HK-2 (cell line): ENCODE data around the gene MTPN.

Experiments used
- DNase-seq: peaks from one replicate; pipeline ENCODE4 v3.0.0-alpha.2; 2018; ENCODE audit not compliant: unreplicated experiment

The MTPN gene

GRCh38 chr7:135925210-135925609, 51.9 kb downstream of the MTPN start:
- no peak for DNase-seq

- DNase-seq, result no peak
Observed at GRCh38 chr7:135924302-135924701, 52.9 kb downstream of the MTPN start.

- DNase-seq, result no peak
Observed at GRCh38 chr7:135922263-135922662, 54.9 kb downstream of the MTPN start.

GRCh38 chr7:135920478-135920877, 56.7 kb downstream of the MTPN start:
- no peak for DNase-seq

- DNase-seq, result no peak
Observed at GRCh38 chr7:135919071-135919841, 57.9 kb downstream of the MTPN start.

GRCh38 chr7:135918134-135918533, 59.0 kb downstream of the MTPN start:
- DNase-seq, result no peak

- no peak for DNase-seq
Observed at GRCh38 chr7:135917721-135918120, 59.4 kb downstream of the MTPN start.

- DNase-seq, result no peak
Observed at GRCh38 chr7:135914346-135914745, 62.8 kb downstream of the MTPN start.

GRCh38 chr7:135913404-135913803, 63.8 kb downstream of the MTPN start:
- no peak for DNase-seq

GRCh38 chr7:135911099-135911498, 66.1 kb downstream of the MTPN start:
- no peak for DNase-seq

- no peak for DNase-seq
Observed at GRCh38 chr7:135910393-135911036, 66.6 kb downstream of the MTPN start.

GRCh38 chr7:135905858-135906257, 71.3 kb downstream of the MTPN start:
- no peak for DNase-seq

GRCh38 chr7:135905355-135905754, 71.8 kb downstream of the MTPN start:
- no peak for DNase-seq

GRCh38 chr7:135904282-135904681, 72.9 kb downstream of the MTPN start:
- DNase-seq, result no peak

GRCh38 chr7:135901585-135902540, 75.3 kb downstream of the MTPN start:
- DNase-seq, result no peak

GRCh38 chr7:135900065-135900546, 77.1 kb downstream of the MTPN start:
- DNase-seq, result no peak

GRCh38 chr7:135899458-135900064, 77.6 kb downstream of the MTPN start:
- DNase-seq, result no peak

GRCh38 chr7:135898226-135898625, 78.9 kb downstream of the MTPN start:
- no peak for DNase-seq

GRCh38 chr7:135894816-135895215, 82.3 kb downstream of the MTPN start:
- DNase-seq, result no peak

GRCh38 chr7:135889823-135890222, 87.3 kb downstream of the MTPN start:
- no peak for DNase-seq

- DNase-seq, result no peak
Observed at GRCh38 chr7:135888740-135889139, 88.4 kb downstream of the MTPN start.
